GM21360 (cell line): Measurements from ENCODE around the gene TGFBR3.
"Not testable (repeated sequence)": the region's sequence is repeated elsewhere in the genome, so short reads cannot be mapped to it uniquely, and the experiment has no call there.

Experiments
- ATAC-seq: cut with Tn5 transposase; IDR thresholded peaks from one replicate; pipeline ENCODE4 v1.9.1; 2021; ENCODE audit warnings: mild to moderate bottlenecking, moderate library complexity; ENCODE audit not compliant: unreplicated experiment

The TGFBR3 gene

GRCh38 chr1:91884459-91885212, 1.3 kb downstream of the TGFBR3 start:
- ATAC-seq = no peak

GRCh38 chr1:91883470-91883869, 2.5 kb downstream of the TGFBR3 start:
- no peak for ATAC-seq

GRCh38 chr1:91881280-91881679, 4.7 kb downstream of the TGFBR3 start:
- ATAC-seq = no peak

GRCh38 chr1:91879733-91880132, 6.2 kb downstream of the TGFBR3 start:
- no peak for ATAC-seq

- peak; percentile 47 for ATAC-seq
These were observed 8.3 kb downstream of the TGFBR3 start for GRCh38 chr1:91877574-91878208.

GRCh38 chr1:91876781-91877573, 9.0 kb downstream of the TGFBR3 start:
- ATAC-seq = no peak

GRCh38 chr1:91876040-91876470, 9.9 kb downstream of the TGFBR3 start:
- ATAC-seq = peak; percentile 76

GRCh38 chr1:91874167-91874566, 11.8 kb downstream of the TGFBR3 start:
- no peak for ATAC-seq

- ATAC-seq = no peak
These were observed 13.3 kb downstream of the TGFBR3 start for GRCh38 chr1:91872559-91873081.

GRCh38 chr1:91872000-91872399, 14.0 kb downstream of the TGFBR3 start:
- no peak for ATAC-seq

- ATAC-seq = no peak
These were observed 15.6 kb downstream of the TGFBR3 start for GRCh38 chr1:91870322-91870721.

- no peak for ATAC-seq
These were observed 19.5 kb downstream of the TGFBR3 start for GRCh38 chr1:91866425-91866824.

- no peak for ATAC-seq
These were observed 21.8 kb downstream of the TGFBR3 start for GRCh38 chr1:91864017-91864700.

- ATAC-seq = no peak
These were observed 22.5 kb downstream of the TGFBR3 start for GRCh38 chr1:91863498-91863897.

- ATAC-seq = no peak
These were observed 23.8 kb downstream of the TGFBR3 start for GRCh38 chr1:91862120-91862519.

GRCh38 chr1:91857557-91858239, 28.3 kb downstream of the TGFBR3 start:
- no peak for ATAC-seq

- ATAC-seq = no peak
These were observed 29.0 kb downstream of the TGFBR3 start for GRCh38 chr1:91856996-91857395.

- no peak for ATAC-seq
These were observed 31.0 kb downstream of the TGFBR3 start for GRCh38 chr1:91854852-91855534.

GRCh38 chr1:91853397-91853796, 32.6 kb downstream of the TGFBR3 start:
- no peak for ATAC-seq

- not testable (repeated sequence) for ATAC-seq
These were observed 33.9 kb downstream of the TGFBR3 start for GRCh38 chr1:91852011-91852410.
